Measurements from ENCODE around the gene RET. TPM values are rescaled to one million over a fixed set of nuclear protein-coding genes. Genes with fewer than 3 reads are reported as not detected.

Gene RET
- total and polyA plus RNA-seq, 2 of the 13 experiments (the other 11 are each of a cell fraction or from before 2014, with no cell fraction given) = 0.02 TPM; not detected in 1

- FAIRE-seq = no peak
- POLR2A ChIA-PET = no interaction called here
- no peak overlapping the region for H3K9ac ChIP-seq (ENCODE audit: insufficient read depth, low read depth, low read length)
- H3K36me3 ChIP-seq (replicated peaks in 1 of 2; ENCODE audit: control insufficient read depth in 1 of 2, insufficient read depth in 2 of 2, low read length in 2 of 2) = no peaks in the 10 kb centered on the region
- H3K27me3 ChIP-seq (ENCODE audit: control insufficient read depth in 1 of 2, insufficient read depth in 2 of 2, low read length in 2 of 2) = peaks cover 4 to 22% of the 10 kb centered on the region in 2 experiments; a peak in 3 of 5 replicates
- DNase-seq (ENCODE audit: low spot score) = no peak
- H3K79me2 ChIP-seq (ENCODE audit: insufficient read depth, low read length) = no peaks in the 10 kb centered on the region
- no peak for ATAC-seq
- no peak overlapping the region for H3K4me2 ChIP-seq (ENCODE audit: low read depth, low read length)
- WGBS (ENCODE audit: low lambda C conversion rate) = 6% methylated on average over 3 of the region's 5 CpGs
- BruUV-seq (replicated peaks) = no TSS peak
- intact Hi-C loops (cut with micrococcal nuclease; ENCODE audit: unreplicated experiment) (no loop called here), in situ Hi-C loops (cut with HindIII; ENCODE audit: extremely low pct_ligation_motif_present, low pct_unique_long_range_greater_than_20kb) (no loop called here)
- no peak overlapping the region for H3K27ac ChIP-seq (ENCODE audit: extremely low read length, insufficient read depth, low read length)
- no peaks in the 10 kb centered on the region for H4K20me1 ChIP-seq (ENCODE audit: insufficient read depth, low read length)
- H2AFZ ChIP-seq (ENCODE audit: low read length) = no peak overlapping the region
- no peaks in the 10 kb centered on the region for H3K9me3 ChIP-seq (ENCODE audit: low read length)
- CTCF ChIA-PET (ENCODE audit: low intra/inter-chr PET ratio, low total read pairs) = no interaction called here
- H3K4me3 ChIP-seq (replicated peaks in 1 of 3; ENCODE audit: insufficient read depth in 1 of 3, low read depth in 2 of 3, low read length in 3 of 3) = no peak overlapping the region
- peaks cover 12% of the 10 kb centered on the region for H3K4me1 ChIP-seq (ENCODE audit: insufficient read depth, low read length)
- TF ChIP-seq NFAT5 (CRISPR knock-in tag; IDR thresholded peaks at IDR 0.05) = no peak
- no peak for TF ChIP-seq ZNF253 (CRISPR knock-in tag; IDR thresholded peaks at IDR 0.05; ENCODE audit: borderline replicate concordance)
- no peak for TF ChIP-seq EEA1 (CRISPR knock-in tag; IDR thresholded peaks at IDR 0.05; ENCODE audit: borderline replicate concordance)
- no peak for TF ChIP-seq ZNF318 (CRISPR knock-in tag; IDR thresholded peaks at IDR 0.05)
- no peak for TF ChIP-seq ZNF530 (CRISPR knock-in tag; IDR thresholded peaks at IDR 0.05; ENCODE audit: low read depth)
- TF ChIP-seq ZNF879 (CRISPR knock-in tag; IDR thresholded peaks at IDR 0.05) = no peak
- no peak for TF ChIP-seq NFKBIZ (CRISPR knock-in tag; IDR thresholded peaks at IDR 0.05)
- no peak for TF ChIP-seq FOXA1 (IDR thresholded peaks at IDR 0.05)
- no peak for TF ChIP-seq FOXA1 (CRISPR knock-in tag; IDR thresholded peaks at IDR 0.05)
- no peak for TF ChIP-seq ZBTB39 (CRISPR knock-in tag; IDR thresholded peaks at IDR 0.05)
These were observed 20.3 kb upstream of the RET start for GRCh38 chr10:43056568-43057011.

Measured in HepG2 (cell line).